ENCODE data around the gene TYK2. TPM values are rescaled to one million over a fixed set of nuclear protein-coding genes. Genes with fewer than 3 reads are reported as not detected.

TYK2 gene
- total RNA-seq, 4 donors from 2014 or later: 112 to 166 (median 125) TPM

GRCh38 chr19:10407096-10407495 lies 26.7 kb upstream of the TYK2 start:
- H3K9me3 ChIP-seq: no peaks in the 10 kb centered on the region
- H3K4me1 ChIP-seq: peaks cover 0 to 25% (median 17%) of the 10 kb centered on the region in 4 donors
- no peak for DNase-seq (ENCODE audit: low spot score in 2 of 2)
- H3K4me3 ChIP-seq: no peak overlapping the region
- no peak for TF ChIP-seq POLR2A (IDR thresholded peaks at IDR 0.05)
- no peak for TF ChIP-seq CTCF (IDR thresholded peaks at IDR 0.05)
- no peak for TF ChIP-seq EP300 (IDR thresholded peaks at IDR 0.05)
- peaks cover 0 to 59% of the 10 kb centered on the region in 2 donors for H3K27me3 ChIP-seq
- no peaks in the 10 kb centered on the region for H3K36me3 ChIP-seq
- no peak overlapping the region for H3K27ac ChIP-seq

- H3K27me3 ChIP-seq: peaks cover 0 to 55% of the 10 kb centered on the region in 2 donors
- H3K4me3 ChIP-seq: no peak overlapping the region
- no peak for DNase-seq (ENCODE audit: low spot score in 2 of 2)
- H3K9me3 ChIP-seq: no peaks in the 10 kb centered on the region
- TF ChIP-seq POLR2A (IDR thresholded peaks at IDR 0.05) (no peak), CTCF (IDR thresholded peaks at IDR 0.05) (no peak), EP300 (IDR thresholded peaks at IDR 0.05) (no peak)
- peaks cover 0 to 34% (median 25%) of the 10 kb centered on the region in 4 donors for H3K4me1 ChIP-seq
- no peaks in the 10 kb centered on the region for H3K36me3 ChIP-seq
- 78 to 83% methylated on average over 6 of the region's 6 CpGs for WGBS, 2 donors
- H3K27ac ChIP-seq: no peak overlapping the region
Observed at GRCh38 chr19:10406191-10406590, 25.8 kb upstream of the TYK2 start.

DNA sequence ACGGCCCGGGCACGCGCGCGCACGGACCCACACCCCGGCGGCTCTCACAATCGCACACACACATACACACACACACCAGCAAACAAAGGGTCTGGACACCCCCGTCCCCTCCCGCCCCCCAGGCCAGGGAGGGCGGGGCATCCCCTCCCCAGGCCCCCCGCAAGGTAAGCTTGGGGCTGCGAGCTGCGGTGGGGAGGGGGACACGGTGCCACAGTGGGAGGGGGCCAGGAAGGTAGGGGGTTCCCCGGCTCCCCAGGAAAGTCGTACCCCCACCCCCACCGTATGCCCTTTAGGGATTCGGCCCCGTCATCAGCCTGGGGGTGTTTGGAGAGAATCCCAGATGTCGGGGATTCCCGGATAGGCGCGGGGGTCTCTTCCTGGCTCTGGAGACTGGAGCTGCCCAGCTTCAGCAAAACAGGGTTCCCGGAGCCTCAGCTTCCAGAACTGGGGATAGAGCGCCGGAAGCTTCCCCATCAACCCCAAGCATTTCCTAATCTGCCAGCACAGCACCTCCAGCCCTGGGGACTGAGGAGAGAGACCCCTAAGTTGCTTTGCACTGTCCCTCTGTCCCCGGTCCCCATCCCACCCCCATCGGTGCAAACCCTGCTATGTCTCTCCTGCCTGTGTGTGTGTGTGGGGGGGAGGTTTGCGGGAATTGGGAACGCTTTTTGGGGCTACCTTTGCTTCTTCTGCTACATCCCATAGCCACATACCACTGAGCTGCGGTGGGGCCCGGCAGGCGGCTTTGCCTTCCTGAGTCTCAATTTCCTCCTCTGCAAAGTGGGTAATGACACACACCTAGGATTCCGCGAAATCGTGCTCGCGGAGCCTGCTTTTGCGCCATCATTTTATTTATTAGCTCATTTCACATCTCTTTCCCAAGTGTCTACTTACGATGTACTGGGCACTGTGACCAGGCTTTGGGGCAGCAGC lies 24.8 kb upstream of the TYK2 start:
- TF ChIP-seq CTCF (IDR thresholded peaks at IDR 0.05) (no peak), POLR2A (IDR thresholded peaks at IDR 0.05) (no peak), EP300 (IDR thresholded peaks at IDR 0.05) (no peak)
- Histone ChIP-seq H3K9me3 (no peaks in the 10 kb centered on the region), H3K4me3 (peak overlapping the region in 3 of 4 donors; percentile 64 to 85 (median 84)), H3K27ac (no peak overlapping the region), H3K27me3 (peaks cover 0 to 50% of the 10 kb centered on the region in 2 donors), H3K36me3 (peaks cover 0 to 1% (median 0%) of the 10 kb centered on the region in 3 donors), H3K4me1 (peaks cover 0 to 45% (median 29%) of the 10 kb centered on the region in 4 donors)
- no peak for DNase-seq (ENCODE audit: low spot score in 2 of 2)
- 4 to 5% methylated on average over 34 to 43 of the region's 43 CpGs for WGBS, 2 donors

- peak within 1 kb of the TSS in 3 of 4 donors; percentile 73 to 87 (median 74) for H3K27ac ChIP-seq
Observed at GRCh38 chr19:10403137-10404021, 23.0 kb upstream of the TYK2 start, which contains the start of gene CDC37. Gene CDC37 (minus strand): TSS chr19:10403542. CDS start chr19:10403479, 63 bp downstream.

More at GRCh38 chr19:10403137-10404021, 23.0 kb upstream of the TYK2 start, which contains the start of gene CDC37:
- DNase-seq (ENCODE audit: low spot score in 2 of 2): peak; percentile 95 to 96
- Histone ChIP-seq H3K9me3 (no peaks in the 10 kb centered on the region), H3K36me3 (peaks cover 0 to 5% (median 0%) of the 10 kb centered on the region in 3 donors), H3K4me1 (peaks cover 0 to 48% (median 29%) of the 10 kb centered on the region in 4 donors), H3K4me3 (peak within 1 kb of the TSS; percentile 62 to 85 (median 74)), H3K27me3 (peaks cover 0 to 35% of the 10 kb centered on the region in 2 donors)
- 0% methylated on average over 44 to 45 of the region's 69 CpGs for WGBS, 2 donors
- TF ChIP-seq EP300 (IDR thresholded peaks at IDR 0.05): peak; percentile 88 to 94
- TF ChIP-seq CTCF (IDR thresholded peaks at IDR 0.05): no peak
- TF ChIP-seq POLR2A (IDR thresholded peaks at IDR 0.05): peak; percentile 12 to 72

All from tibial nerve (tissue), 4 donors.